SK-N-SH (cell line): ENCODE measurements around the gene ST7L. TPM values are rescaled to one million over a fixed set of nuclear protein-coding genes. Genes with fewer than 3 reads are reported as not detected.

Source experiments
- CTCF ChIA-PET: fragments of 300-600, 350-600 bp; formaldehyde crosslinking; extraction: SDS; loops from one replicate; lab custom pipeline; 2021; lab: Yijun Ruan, JAX
- POLR2A ChIA-PET: fragments of 350-600 bp; sonication (Branson Sonifier 250); formaldehyde crosslinking; extraction: SDS; loops from one replicate; lab custom pipeline; 2020; ENCODE audit warnings: antibody characterized with exemption, inconsistent platforms; lab: Yijun Ruan, JAX
- DNase-seq: peaks from one replicate; pipeline ENCODE4 v3.0.0; 2012
- H2AFZ ChIP-seq: fragments of 200-600 bp; sonication (generic); 2 replicates; pipeline ENCODE4 v1.8.1; 2016; ENCODE audit warnings: antibody characterized with exemption, mild to moderate bottlenecking, low read depth
- H3F3A ChIP-seq: fragments of 200-600 bp; sonication (generic); replicated peaks from 2 replicates; pipeline ENCODE3; 2016; ENCODE audit warnings: antibody characterized with exemption, mild to moderate bottlenecking; ENCODE audit not compliant: insufficient read depth
- H3K27ac ChIP-seq, 2 experiments: fragments of 200-500 bp in 1 of 2; fragments of 200-600 bp in 1 of 2; sonication (Bioruptor generic) in 1 of 2; sonication (generic), shearing (Covaris generic) in 1 of 2; 2 replicates each; pipeline versions ENCODE4 v1.5.1 to v1.6.1; 2014 to 2016; ENCODE audit warnings: low read depth in 2 of 2, inconsistent platforms in 1 of 2, low read length in 1 of 2, mild to moderate bottlenecking in 1 of 2, mixed read lengths in 1 of 2
- H3K27me3 ChIP-seq: fragments of 200-600 bp; sonication (generic), shearing (Covaris generic); 2 replicates; pipeline ENCODE4 v1.6.1; 2016; ENCODE audit warnings: mixed run types; ENCODE audit not compliant: insufficient read depth
- H3K36me3 ChIP-seq, 2 experiments: fragments of 200-500 bp in 1 of 2; fragments of 200-600 bp in 1 of 2; sonication (Bioruptor generic) in 1 of 2; sonication (generic) in 1 of 2; replicated peaks in 1 of 2; 2 replicates each; pipeline versions ENCODE3 to v1.5.1; 2014 to 2016; ENCODE audit warnings: low read length in 1 of 2, mild to moderate bottlenecking in 1 of 2; ENCODE audit not compliant: insufficient read depth in 2 of 2, control insufficient read depth in 1 of 2
- H3K4me1 ChIP-seq, 2 experiments: fragments of 200-500 bp in 1 of 2; fragments of 200-600 bp in 1 of 2; sonication (Bioruptor generic) in 1 of 2; sonication (generic), shearing (Covaris generic) in 1 of 2; 2 replicates each; pipeline versions ENCODE4 v1.5.1 to v1.6.1; 2014 to 2016; ENCODE audit warnings: low read depth in 1 of 2, low read length in 1 of 2, mixed run types in 1 of 2; ENCODE audit not compliant: insufficient read depth in 2 of 2, control insufficient read depth in 1 of 2
- H3K4me2 ChIP-seq: fragments of 200-600 bp; sonication (generic), shearing (Covaris generic); 2 replicates; pipeline ENCODE4 v1.6.1; 2017; ENCODE audit warnings: mixed run types
- H3K4me3 ChIP-seq, 2 experiments: fragments of 200-500 bp in 1 of 2; fragments of 200-600 bp in 1 of 2; sonication (Bioruptor generic) in 1 of 2; sonication (generic), shearing (Covaris generic) in 1 of 2; 2 replicates each; pipeline versions ENCODE4 v1.5.1 to v1.8.1; 2014 to 2016; ENCODE audit warnings: low read depth in 2 of 2, inconsistent platforms in 1 of 2, low read length in 1 of 2, mild to moderate bottlenecking in 1 of 2, mixed read lengths in 1 of 2, moderate library complexity in 1 of 2
- H3K79me2 ChIP-seq: fragments of 200-600 bp; sonication (generic); 2 replicates; pipeline ENCODE4 v1.8.1; 2017; ENCODE audit warnings: mild to moderate bottlenecking; ENCODE audit not compliant: insufficient read depth
- H3K9ac ChIP-seq: fragments of 200-600 bp; sonication (generic); 2 replicates; pipeline ENCODE4 v1.6.1; 2017; ENCODE audit warnings: mixed run types
- H3K9me2 ChIP-seq: fragments of 200-600 bp; sonication (generic); 2 replicates; pipeline ENCODE4 v1.6.1; 2017; ENCODE audit warnings: mixed run types
- H3K9me3 ChIP-seq: fragments of 200-600 bp; sonication (generic); 2 replicates; pipeline ENCODE4 v1.6.1; 2017; ENCODE audit warnings: mixed run types, mild to moderate bottlenecking, moderate library complexity
- H4K20me1 ChIP-seq: fragments of 200-600 bp; sonication (generic); 2 replicates; pipeline ENCODE4 v1.6.1; 2017; ENCODE audit warnings: mild to moderate bottlenecking, mixed run types; ENCODE audit not compliant: insufficient read depth
- CHD2 ChIP-seq: fragments of 150-350 bp; IDR thresholded peaks from 2 replicates; pipeline ENCODE4 v1.6.1; 2018; ENCODE audit warnings: low read length; ENCODE audit not compliant: partially characterized antibody
- ELF1 ChIP-seq: IDR thresholded peaks from 2 replicates; pipeline ENCODE4 v1.4.0; 2012
- EZH2phosphoT487 ChIP-seq: fragments of 200-600 bp; sonication (generic); IDR thresholded peaks from 2 replicates; pipeline ENCODE4 v1.6.1; 2017; ENCODE audit warnings: low read depth, mixed run types, mild to moderate bottlenecking, antibody characterized with exemption, moderate library complexity, borderline replicate concordance
- IRF3 ChIP-seq: fragments of 150-350 bp; IDR thresholded peaks from 2 replicates; pipeline ENCODE4 v1.6.1; 2016; ENCODE audit warnings: mild to moderate bottlenecking, low read depth, low read length
- NRF1 ChIP-seq: IDR thresholded peaks from 2 replicates; pipeline ENCODE4 v1.6.1; 2012; ENCODE audit warnings: low read depth, mild to moderate bottlenecking, low read length
- RCOR1 ChIP-seq: fragments of 150-350 bp; IDR thresholded peaks from 2 replicates; pipeline ENCODE4 v1.6.1; 2017; ENCODE audit warnings: antibody characterized with exemption, low read length
- RFX5 ChIP-seq: IDR thresholded peaks from 2 replicates; pipeline ENCODE4 v1.6.1; 2012; ENCODE audit warnings: mild to moderate bottlenecking, improper control_type of control experiment, low read length
- RXRA ChIP-seq: IDR thresholded peaks from 2 replicates; pipeline ENCODE4 v1.4.0; 2012; ENCODE audit warnings: low read depth, mild to moderate bottlenecking, borderline replicate concordance
- TAF1 ChIP-seq: IDR thresholded peaks from 2 replicates; pipeline ENCODE4 v1.6.1; 2012; ENCODE audit warnings: low read depth, mild to moderate bottlenecking, low read length, moderate library complexity, borderline replicate concordance
- TCF12 ChIP-seq: IDR thresholded peaks from 2 replicates; pipeline ENCODE4 v1.4.0; 2012
- TEAD4 ChIP-seq: IDR thresholded peaks from 2 replicates; pipeline ENCODE4 v1.4.0; 2012; ENCODE audit warnings: mild to moderate bottlenecking, borderline replicate concordance; ENCODE audit not compliant: insufficient read depth
- USF1 ChIP-seq: IDR thresholded peaks from 2 replicates; pipeline ENCODE4 v1.4.0; 2012; ENCODE audit warnings: low read depth, borderline replicate concordance
- USF2 ChIP-seq: fragments of 150-350 bp; IDR thresholded peaks from 2 replicates; pipeline ENCODE4 v1.6.1; 2017; ENCODE audit warnings: antibody characterized with exemption, low read length, low read depth, borderline replicate concordance
- YY1 ChIP-seq: IDR thresholded peaks from 2 replicates; pipeline ENCODE4 v1.4.0; 2012; ENCODE audit warnings: low read depth, mild to moderate bottlenecking
- WGBS: methylation state at CpG from one replicate; pipeline ENCODE4 v1.1.6; 2017; ENCODE audit warnings: low lambda C conversion rate; 5-methylcytosine and 5-hydroxymethylcytosine counted together
- polyA plus RNA-seq, 3 experiments: library from polyadenylated mRNA; depleted of rRNA; stranded (reverse); fragments of >200 nt; gene quantifications; 2 replicates each; pipeline ENCODE4 v1.2.3, GENCODE V29; 2012

Gene ST7L
- polyA plus RNA-seq, 1 of the 3 experiments (the other 2 are of a cell fraction) = 17.9 TPM

- 63% methylated on average over 6 of the region's 6 CpGs for WGBS
- CTCF ChIA-PET = interaction anchor here (0.8 to 2.1 kb wide), 7 partner anchors 9 to 135 kb away, joined by 3 to 8 read pairs (median 3); no protein-coding TSS in a partner anchor
- no peaks in the 10 kb centered on the region for H4K20me1 ChIP-seq
- no peak overlapping the region for H3K4me3 ChIP-seq
- no peaks in the 10 kb centered on the region for H3K79me2 ChIP-seq
- H3K9ac ChIP-seq = no peak overlapping the region
- DNase-seq = no peak
- no peak overlapping the region for H3K4me2 ChIP-seq
- TF ChIP-seq RXRA (no peak), RCOR1 (no peak), NRF1 (no peak), TCF12 (no peak), YY1 (no peak), CHD2 (no peak), ELF1 (no peak), EZH2phosphoT487 (no peak), TAF1 (no peak), RFX5 (no peak), USF1 (no peak), TEAD4 (no peak)
- POLR2A ChIA-PET = no interaction called here
- no peaks in the 10 kb centered on the region for H3K27me3 ChIP-seq
- no peak overlapping the region for H2AFZ ChIP-seq
- H3K36me3 ChIP-seq = no peaks in the 10 kb centered on the region
- H3K4me1 ChIP-seq = peaks cover 0 to 20% of the 10 kb centered on the region in 2 experiments; a peak in 1 of 4 replicates
- H3K9me2 ChIP-seq = no peaks in the 10 kb centered on the region
- no peaks in the 10 kb centered on the region for H3F3A ChIP-seq
- H3K9me3 ChIP-seq = no peaks in the 10 kb centered on the region
- H3K27ac ChIP-seq = no peak overlapping the region
Measured at GRCh38 chr1:112504661-112505399, 114.1 kb downstream of the ST7L start.

- no peak for DNase-seq
- POLR2A ChIA-PET = no interaction called here
- no peaks in the 10 kb centered on the region for H3K9me3 ChIP-seq
- no peaks in the 10 kb centered on the region for H3K27me3 ChIP-seq
- no peak for TF ChIP-seq USF2
- TF ChIP-seq IRF3 = no peak
- no peak overlapping the region for H3K4me3 ChIP-seq
- no peaks in the 10 kb centered on the region for H3K9me2 ChIP-seq
- H2AFZ ChIP-seq = no peak overlapping the region
- no peak overlapping the region for H3K4me2 ChIP-seq
- CTCF ChIA-PET = interaction anchor here (0.8 to 2.1 kb wide), 3 partner anchors 8 to 113 kb away, joined by 3 to 8 read pairs (median 3); no protein-coding TSS in a partner anchor
- H3K9ac ChIP-seq = no peak overlapping the region
- no peaks in the 10 kb centered on the region for H3K36me3 ChIP-seq
- no peaks in the 10 kb centered on the region for H3F3A ChIP-seq
- no peaks in the 10 kb centered on the region for H3K79me2 ChIP-seq
- 94% methylated on average over 11 of the region's 11 CpGs for WGBS
- H3K4me1 ChIP-seq = peaks cover 0 to 20% of the 10 kb centered on the region in 2 experiments; a peak in 1 of 4 replicates
- no peaks in the 10 kb centered on the region for H4K20me1 ChIP-seq
- no peak overlapping the region for H3K27ac ChIP-seq
Measured at GRCh38 chr1:112504001-112504660, 114.8 kb downstream of the ST7L start.
